CD4-positive, alpha-beta memory T cell (primary cell): ENCODE results near the gene ASIC4. TPM values are rescaled to one million over a fixed set of nuclear protein-coding genes. Genes with fewer than 3 reads are reported as not detected.

ENCODE experiments used
- CTCF ChIA-PET: fragments of 350-600 bp; sonication (Branson Sonifier 250); formaldehyde crosslinking; loops from one replicate; lab custom pipeline; 2021; ENCODE audit warnings: inconsistent platforms; ENCODE audit not compliant: partially characterized antibody; lab: Charles Lee
- POLR2A ChIA-PET: fragments of 350-600 bp; sonication (Branson Sonifier 250); formaldehyde crosslinking; loops from one replicate; lab custom pipeline; 2021; ENCODE audit not compliant: partially characterized antibody; lab: Charles Lee
- DNase-seq, 5 donors: peaks; one replicate each; pipeline versions ENCODE4 v3.0.0 to v3.0.0-alpha.2; 2020 to 2022; ENCODE audit warnings: mixed read lengths in 1 of 5
- H3K27ac ChIP-seq: one replicate; pipeline ENCODE4 v1.7.0; 2013; ENCODE audit warnings: low read depth, low read length
- H3K27me3 ChIP-seq: 2 replicates; pipeline ENCODE4 v1.7.0; 2013; ENCODE audit warnings: mild to moderate bottlenecking, low read length, moderate library complexity; ENCODE audit not compliant: insufficient read depth
- H3K36me3 ChIP-seq: 2 replicates; pipeline ENCODE4 v1.7.0; 2013; ENCODE audit warnings: mild to moderate bottlenecking, low read length, moderate library complexity; ENCODE audit not compliant: insufficient read depth
- H3K4me1 ChIP-seq: 2 replicates; pipeline ENCODE4 v1.7.0; 2013; ENCODE audit warnings: mild to moderate bottlenecking, low read length, moderate library complexity; ENCODE audit not compliant: insufficient read depth
- H3K4me3 ChIP-seq, 2 donors: one replicate each; pipeline ENCODE4 v1.7.0; 2013; ENCODE audit warnings: low read length in 2 of 2, mild to moderate bottlenecking in 1 of 2
- H3K9me3 ChIP-seq, 2 donors: one replicate each; pipeline ENCODE4 v1.7.0; 2013; ENCODE audit warnings: low read length in 2 of 2, control low read depth in 1 of 2; ENCODE audit not compliant: control insufficient read depth in 1 of 2
- H3K27ac Mint-ChIP-seq, 7 donors: one replicate each; pipeline ENCODE4 v1.8.0; 2020 to 2021; ENCODE audit warnings: mixed read lengths in 7 of 7, mild to moderate bottlenecking in 6 of 7, inconsistent platforms in 3 of 7, moderate library complexity in 3 of 7
- H3K27me3 Mint-ChIP-seq, 2 donors: one replicate each; pipeline ENCODE4 v1.8.0; 2020 to 2021; ENCODE audit warnings: mixed read lengths in 2 of 2
- H3K36me3 Mint-ChIP-seq, 2 donors: one replicate each; pipeline ENCODE4 v1.8.0; 2020 to 2021; ENCODE audit warnings: mixed read lengths in 2 of 2, inconsistent platforms in 1 of 2, mild to moderate bottlenecking in 1 of 2
- H3K4me1 Mint-ChIP-seq, 4 donors: one replicate each; pipeline ENCODE4 v1.8.0; 2020 to 2021; ENCODE audit warnings: mixed read lengths in 4 of 4, mild to moderate bottlenecking in 1 of 4
- H3K4me3 Mint-ChIP-seq, 8 donors: one replicate each; pipeline ENCODE4 v1.8.0; 2020 to 2021; ENCODE audit warnings: mixed read lengths in 8 of 8, mild to moderate bottlenecking in 7 of 8, moderate library complexity in 6 of 8, inconsistent platforms in 3 of 8
- H3K9me3 Mint-ChIP-seq, 8 donors: one replicate each; pipeline ENCODE4 v1.8.0; 2020 to 2021; ENCODE audit warnings: mixed read lengths in 8 of 8, mild to moderate bottlenecking in 5 of 8, inconsistent platforms in 3 of 8, moderate library complexity in 1 of 8
- intact Hi-C: fragments of 100-400 bp; cut with micrococcal nuclease; formaldehyde crosslinking; loops from one replicate; pipeline ENCODE4 v1.15.1; 2023
- polyA plus RNA-seq, 2 donors: library from polyadenylated mRNA; unstranded; fragments of 300-500 nt; fragmentation: Illumina TruSeq; gene quantifications; one replicate each; pipeline ENCODE4 v1.2.3, GENCODE V29; 2021
- total RNA-seq, 2 experiments: library from RNA; stranded (reverse); gene quantifications; one replicate each; pipeline ENCODE4 v1.2.3, GENCODE V29; 2021

ASIC4 gene
- total and polyA plus RNA-seq, 4 experiments from 2014 or later = 0.09 to 0.22 TPM; not detected in 2

- Mint-ChIP-seq H3K4me1 (peaks cover 0 to 3% (median 0%) of the 10 kb centered on the region in 4 donors), H3K36me3 (no peaks in the 10 kb centered on the region), H3K9me3 (no peaks in the 10 kb centered on the region), H3K27me3 (peaks cover 30 to 46% of the 10 kb centered on the region in 2 donors), H3K4me3 (peak overlapping the region in 1 of 8 donors; percentile 31), H3K27ac (no peak overlapping the region)
- H3K9me3 ChIP-seq = no peaks in the 10 kb centered on the region
- ChIA-PET POLR2A (no interaction called here), CTCF (interaction anchor here (3.9 kb wide), 1 partner anchor 13 kb away, joined by 19 read pairs; no protein-coding TSS in a partner anchor)
- H3K27ac ChIP-seq = no peak overlapping the region
- intact Hi-C loops = no loop called here
- no peak for DNase-seq
- H3K4me3 ChIP-seq = no peak overlapping the region
- H3K4me1 ChIP-seq = peaks cover 3% of the 10 kb centered on the region
- H3K27me3 ChIP-seq = peaks cover 15% of the 10 kb centered on the region
- H3K36me3 ChIP-seq = no peaks in the 10 kb centered on the region
Observed at GRCh38 chr2:219573166-219573565, 58.9 kb downstream of the ASIC4 start.

DNA sequence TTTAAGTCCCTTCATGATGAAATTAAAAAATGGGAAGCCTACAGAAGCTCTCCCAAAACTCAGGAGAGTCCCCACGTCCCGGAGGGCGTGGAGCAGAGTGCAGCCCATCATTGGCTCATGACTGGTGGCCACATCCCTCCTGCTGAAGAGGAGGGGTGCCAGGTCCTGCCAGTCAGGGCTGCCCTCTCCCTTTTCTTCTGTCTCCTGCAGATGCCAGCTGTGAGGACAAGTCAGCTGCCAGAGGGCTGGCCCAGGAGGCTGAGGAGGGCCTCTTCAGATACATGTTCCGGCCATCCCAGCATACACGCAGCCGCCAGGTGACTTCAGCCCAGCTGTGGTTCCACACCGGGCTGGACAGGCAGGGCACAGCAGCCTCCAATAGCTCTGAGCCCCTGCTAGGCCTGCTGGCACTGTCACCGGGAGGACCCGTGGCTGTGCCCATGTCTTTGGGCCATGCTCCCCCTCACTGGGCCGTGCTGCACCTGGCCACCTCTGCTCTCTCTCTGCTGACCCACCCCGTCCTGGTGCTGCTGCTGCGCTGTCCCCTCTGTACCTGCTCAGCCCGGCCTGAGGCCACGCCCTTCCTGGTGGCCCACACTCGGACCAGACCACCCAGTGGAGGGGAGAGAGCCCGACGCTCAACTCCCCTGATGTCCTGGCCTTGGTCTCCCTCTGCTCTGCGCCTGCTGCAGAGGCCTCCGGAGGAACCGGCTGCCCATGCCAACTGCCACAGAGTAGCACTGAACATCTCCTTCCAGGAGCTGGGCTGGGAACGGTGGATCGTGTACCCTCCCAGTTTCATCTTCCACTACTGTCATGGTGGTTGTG, 60.4 kb downstream of the ASIC4 start:
- ChIA-PET POLR2A (no interaction called here), CTCF (interaction anchor here (3.9 kb wide), 1 partner anchor 14 kb away, joined by 19 read pairs; no protein-coding TSS in a partner anchor)
- no peak overlapping the region for H3K4me3 ChIP-seq
- peaks cover 3% of the 10 kb centered on the region for H3K4me1 ChIP-seq
- H3K4me3 Mint-ChIP-seq = peak overlapping the region in 1 of 8 donors; percentile 42
- no peak overlapping the region for H3K27ac ChIP-seq
- H3K36me3 Mint-ChIP-seq = no peaks in the 10 kb centered on the region
- peaks cover 23 to 35% of the 10 kb centered on the region in 2 donors for H3K27me3 Mint-ChIP-seq
- H3K27me3 ChIP-seq = peaks cover 15% of the 10 kb centered on the region
- no peaks in the 10 kb centered on the region for H3K9me3 Mint-ChIP-seq
- peaks cover 0 to 3% (median 0%) of the 10 kb centered on the region in 4 donors for H3K4me1 Mint-ChIP-seq
- no peaks in the 10 kb centered on the region for H3K9me3 ChIP-seq
- DNase-seq = no peak
- H3K27ac Mint-ChIP-seq = no peak overlapping the region
- H3K36me3 ChIP-seq = no peaks in the 10 kb centered on the region
- intact Hi-C loops = no loop called here

GRCh38 chr2:219575566-219576504, 61.6 kb downstream of the ASIC4 start:
- Mint-ChIP-seq H3K27ac (peak overlapping the region in 2 of 7 donors; percentile 3 to 49), H3K27me3 (peaks cover 22 to 33% of the 10 kb centered on the region in 2 donors), H3K4me1 (peaks cover 0 to 3% (median 0%) of the 10 kb centered on the region in 4 donors), H3K4me3 (no peak overlapping the region), H3K36me3 (no peaks in the 10 kb centered on the region), H3K9me3 (no peaks in the 10 kb centered on the region)
- H3K9me3 ChIP-seq = no peaks in the 10 kb centered on the region
- ChIA-PET POLR2A (no interaction called here), CTCF (interaction anchor here (0.6 to 1.5 kb wide), 2 partner anchors 15 to 24 kb away, joined by 3 to 4 read pairs; no protein-coding TSS in a partner anchor)
- H3K27me3 ChIP-seq = peaks cover 15% of the 10 kb centered on the region
- H3K36me3 ChIP-seq = no peaks in the 10 kb centered on the region
- no peak for DNase-seq
- intact Hi-C loops = no loop called here
- H3K4me1 ChIP-seq = no peaks in the 10 kb centered on the region
- no peak overlapping the region for H3K4me3 ChIP-seq
- no peak overlapping the region for H3K27ac ChIP-seq

DNA sequence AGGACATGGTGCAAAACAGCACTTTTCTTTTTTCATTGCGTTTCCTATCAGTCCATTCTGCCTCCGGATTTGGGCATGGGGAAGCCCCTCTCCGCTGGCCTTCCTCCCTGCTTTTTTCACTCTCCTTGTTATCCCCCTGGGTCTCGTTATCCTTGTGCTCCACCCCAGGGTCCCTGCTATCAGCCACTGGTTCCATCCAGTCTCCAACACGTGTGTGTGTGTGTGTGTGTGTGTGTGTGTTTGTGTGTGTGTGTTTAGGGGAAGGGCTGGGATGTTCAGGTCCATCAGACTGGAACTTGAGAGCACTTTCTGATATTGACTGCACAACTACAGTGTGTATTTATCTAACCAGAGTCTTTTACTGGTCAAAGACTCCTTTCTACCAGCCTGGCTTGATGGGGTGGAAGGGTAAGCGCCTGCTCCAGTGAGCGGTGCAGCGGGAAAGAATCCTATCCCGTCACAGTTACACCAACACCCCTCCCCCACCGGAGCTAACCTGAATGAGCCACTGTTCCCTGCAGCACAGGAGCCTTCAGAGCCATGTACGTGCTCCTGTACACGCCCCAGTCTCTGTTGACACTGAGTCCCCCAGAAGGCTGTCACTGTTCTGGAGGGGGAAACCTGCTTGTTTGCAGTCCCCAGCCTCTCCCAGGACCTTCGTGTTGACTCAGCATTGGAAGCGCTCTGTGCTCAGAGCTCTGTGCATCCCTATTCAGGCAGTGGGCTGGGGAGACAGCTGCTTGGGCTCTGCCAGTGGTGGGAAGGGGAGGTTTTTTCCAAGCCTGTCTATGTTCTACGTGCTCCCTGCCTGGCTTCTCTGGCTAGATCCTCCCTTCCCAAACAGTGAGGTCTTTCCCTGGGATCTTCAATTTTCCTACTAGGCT, 62.5 kb downstream of the ASIC4 start:
- H3K36me3 Mint-ChIP-seq = no peaks in the 10 kb centered on the region
- no peak for DNase-seq
- no peak overlapping the region for H3K4me3 Mint-ChIP-seq
- H3K9me3 Mint-ChIP-seq = no peaks in the 10 kb centered on the region
- H3K27ac ChIP-seq = no peak overlapping the region
- H3K9me3 ChIP-seq = no peaks in the 10 kb centered on the region
- no peaks in the 10 kb centered on the region for H3K4me1 ChIP-seq
- peaks cover 11% of the 10 kb centered on the region for H3K27me3 ChIP-seq
- CTCF ChIA-PET = interaction anchor here (1.5 kb wide), 1 partner anchor 16 kb away, joined by 4 read pairs; no protein-coding TSS in a partner anchor
- peaks cover 0 to 2% (median 0%) of the 10 kb centered on the region in 4 donors for H3K4me1 Mint-ChIP-seq
- intact Hi-C loops = no loop called here
- POLR2A ChIA-PET = no interaction called here
- H3K27me3 Mint-ChIP-seq = peaks cover 21 to 32% of the 10 kb centered on the region in 2 donors
- no peaks in the 10 kb centered on the region for H3K36me3 ChIP-seq
- no peak overlapping the region for H3K27ac Mint-ChIP-seq
- no peak overlapping the region for H3K4me3 ChIP-seq

DNA sequence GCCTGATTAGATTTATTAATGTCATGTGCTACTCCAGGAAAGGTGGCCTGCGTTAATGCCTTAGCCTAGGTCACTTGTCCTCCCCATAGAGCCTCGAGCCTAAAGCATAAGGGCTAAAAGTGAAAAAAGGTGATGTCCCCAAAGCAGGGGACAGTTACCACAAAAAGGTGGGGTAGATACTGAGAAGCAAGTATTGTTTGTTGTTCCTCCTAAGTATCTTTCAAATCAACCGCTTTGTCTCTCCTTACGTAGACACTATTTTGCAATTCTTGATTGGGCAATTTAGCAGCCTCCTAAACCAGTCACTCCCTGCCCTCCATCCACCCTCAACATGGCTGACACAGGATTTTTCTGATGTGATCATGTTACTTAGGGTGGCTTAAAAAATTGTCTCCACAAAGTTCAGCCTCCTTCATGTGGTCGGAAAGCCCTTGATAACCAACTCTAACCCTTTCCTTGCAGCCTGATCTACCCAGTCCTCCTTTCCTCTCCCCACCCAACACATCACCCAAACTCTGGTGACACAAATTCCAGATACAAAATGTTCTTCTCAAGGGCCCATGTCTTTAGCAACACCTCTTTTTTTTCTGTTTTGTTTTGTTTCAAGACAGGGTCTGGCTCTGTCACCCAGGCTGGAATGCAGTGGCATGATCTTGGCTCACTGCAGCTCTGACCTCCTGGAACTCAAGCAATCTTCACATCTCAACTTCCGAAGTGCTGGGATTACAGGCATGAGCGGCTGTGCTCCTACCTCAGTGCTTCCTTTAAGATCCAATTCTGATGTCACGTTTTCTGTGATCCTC, 64.7 kb downstream of the ASIC4 start:
- intact Hi-C loops = no loop called here
- POLR2A ChIA-PET = no interaction called here

DNA sequence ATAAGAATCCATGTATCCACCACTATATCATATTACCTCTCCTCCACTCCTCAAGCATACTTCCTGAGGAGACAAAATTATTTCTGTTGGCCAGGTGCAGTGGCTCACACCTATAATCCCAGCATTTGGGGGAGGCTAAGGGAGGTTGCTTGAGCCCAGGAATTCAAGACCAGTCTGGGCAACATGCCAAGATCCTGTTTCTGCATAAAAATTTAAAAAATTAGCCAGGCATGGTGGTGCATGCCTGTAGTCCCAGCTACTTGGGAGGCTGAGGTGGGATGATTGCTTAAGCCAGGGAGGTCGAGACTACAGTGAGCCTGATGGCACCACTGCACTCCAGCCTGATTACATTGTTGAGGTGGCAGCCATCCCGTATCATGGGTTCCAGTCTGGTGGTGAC, 67.1 kb downstream of the ASIC4 start:
- H3K4me1 Mint-ChIP-seq = peaks cover 0 to 2% (median 0%) of the 10 kb centered on the region in 4 donors
- no peak overlapping the region for H3K4me3 Mint-ChIP-seq
- intact Hi-C loops = no loop called here
- CTCF ChIA-PET = interaction anchor here (1.2 kb wide), 1 partner anchor 83 kb away, joined by 4 read pairs; the partner anchor contains the start of gene GMPPA
- POLR2A ChIA-PET = no interaction called here
- H3K27me3 ChIP-seq = no peaks in the 10 kb centered on the region
- no peak overlapping the region for H3K27ac ChIP-seq
- no peak overlapping the region for H3K4me3 ChIP-seq
- peaks cover 15 to 18% of the 10 kb centered on the region in 2 donors for H3K27me3 Mint-ChIP-seq
- no peaks in the 10 kb centered on the region for H3K36me3 ChIP-seq
- DNase-seq = no peak
- H3K4me1 ChIP-seq = no peaks in the 10 kb centered on the region
- no peaks in the 10 kb centered on the region for H3K36me3 Mint-ChIP-seq
- H3K27ac Mint-ChIP-seq = no peak overlapping the region
- no peaks in the 10 kb centered on the region for H3K9me3 ChIP-seq
- H3K9me3 Mint-ChIP-seq = no peaks in the 10 kb centered on the region

More for the DNA sequence above, 64.7 kb downstream of the ASIC4 start:
- Histone ChIP-seq H3K27ac (no peak overlapping the region), H3K27me3 (no peaks in the 10 kb centered on the region), H3K36me3 (no peaks in the 10 kb centered on the region), H3K4me1 (no peaks in the 10 kb centered on the region), H3K9me3 (no peaks in the 10 kb centered on the region), H3K4me3 (no peak overlapping the region)
- H3K27ac Mint-ChIP-seq = no peak overlapping the region
- H3K9me3 Mint-ChIP-seq = no peaks in the 10 kb centered on the region
- CTCF ChIA-PET = interaction anchor here (1.2 kb wide), 1 partner anchor 17 kb away, joined by 4 read pairs; no protein-coding TSS in a partner anchor
- DNase-seq = no peak
- H3K4me3 Mint-ChIP-seq = no peak overlapping the region
- no peaks in the 10 kb centered on the region for H3K36me3 Mint-ChIP-seq
- H3K27me3 Mint-ChIP-seq = peaks cover 18 to 22% of the 10 kb centered on the region in 2 donors
- no peaks in the 10 kb centered on the region for H3K4me1 Mint-ChIP-seq
